CD4-positive, alpha-beta T cell (primary cell): ENCODE data around the gene ADAMTSL1. TPM values are rescaled to one million over a fixed set of nuclear protein-coding genes. Genes with fewer than 3 reads are reported as not detected.

Experiments
- ATAC-seq: fragments of 200-7000 bp; cut with Tn5 transposase; one replicate; pipeline ENCODE4 v1.10.0; 2022; ENCODE audit warnings: mild to moderate bottlenecking; ENCODE audit not compliant: poor library complexity
- CTCF ChIA-PET: fragments of 350-600 bp; sonication (Branson Sonifier 250); formaldehyde crosslinking; loops from one replicate; lab custom pipeline; 2021; ENCODE audit warnings: antibody characterized with exemption, inconsistent platforms; lab: Charles Lee
- POLR2A ChIA-PET: fragments of 350-600 bp; sonication (Branson Sonifier 250); formaldehyde crosslinking; loops from one replicate; lab custom pipeline; 2021; ENCODE audit warnings: antibody characterized with exemption, inconsistent platforms; lab: Charles Lee
- DNase-seq, 14 experiments: peaks; one replicate each; pipeline ENCODE4 v3.0.0-alpha.2; 2013 to 2020; ENCODE audit warnings: mixed read lengths in 2 of 14
- H3K27ac ChIP-seq, 2 donors: one replicate each; pipeline versions ENCODE4 v1.5.1 to v1.7.0; 2013; ENCODE audit warnings: low read length in 2 of 2, low read depth in 1 of 2, mild to moderate bottlenecking in 1 of 2
- H3K27me3 ChIP-seq, 2 experiments: 1 replicate in 1 of 2; 2 replicates in 1 of 2; pipeline versions ENCODE4 v1.6.1 to v1.7.0; 2013; ENCODE audit warnings: low read length in 2 of 2, control low read depth in 1 of 2, mild to moderate bottlenecking in 1 of 2, moderate library complexity in 1 of 2; ENCODE audit not compliant: insufficient read depth in 2 of 2, control insufficient read depth in 1 of 2
- H3K36me3 ChIP-seq: one replicate; pipeline ENCODE4 v1.6.1; 2013; ENCODE audit warnings: low read length, control low read depth; ENCODE audit not compliant: insufficient read depth
- H3K4me1 ChIP-seq: one replicate; pipeline ENCODE4 v1.6.1; 2013; ENCODE audit warnings: low read length, control low read depth; ENCODE audit not compliant: insufficient read depth
- H3K4me3 ChIP-seq: one replicate; pipeline ENCODE4 v1.5.1; 2013; ENCODE audit warnings: mild to moderate bottlenecking, low read length, moderate library complexity
- H3K9me3 ChIP-seq, 2 experiments: 1 replicate in 1 of 2; 2 replicates in 1 of 2; pipeline versions ENCODE4 v1.6.1 to v1.7.0; 2013; ENCODE audit warnings: low read length in 2 of 2, mild to moderate bottlenecking in 2 of 2, control low read depth in 1 of 2, moderate library complexity in 1 of 2; ENCODE audit not compliant: control insufficient read depth in 1 of 2, insufficient read depth in 1 of 2
- H3K27ac Mint-ChIP-seq: one replicate; pipeline ENCODE4 v1.8.0; 2020; ENCODE audit warnings: mixed read lengths
- H3K27me3 Mint-ChIP-seq: one replicate; pipeline ENCODE4 v1.8.0; 2021; ENCODE audit warnings: mixed read lengths
- H3K36me3 Mint-ChIP-seq: one replicate; pipeline ENCODE4 v1.8.0; 2021; ENCODE audit warnings: low read depth, mixed read lengths
- H3K4me1 Mint-ChIP-seq: one replicate; pipeline ENCODE4 v1.8.0; 2021; ENCODE audit warnings: low read depth, mixed read lengths
- H3K4me3 Mint-ChIP-seq: one replicate; pipeline ENCODE4 v1.8.0; 2020; ENCODE audit warnings: mild to moderate bottlenecking, mixed read lengths
- H3K9me3 Mint-ChIP-seq: one replicate; pipeline ENCODE4 v1.8.0; 2020; ENCODE audit warnings: mixed read lengths
- intact Hi-C, 2 experiments: fragments of 100-400 bp; cut with DNase I in 1 of 2; cut with micrococcal nuclease in 1 of 2; formaldehyde crosslinking; loops; one replicate each; pipeline versions ENCODE4 v1.15.1 to v1.9.0; 2023 to 2025; cut with DNase I, micrococcal nuclease
- total RNA-seq, 174 experiments: library from RNA in 2 of 174; stranded (reverse) in 2 of 174; gene quantifications; one replicate each; pipeline ENCODE4 v1.2.3 and lab custom pipeline; 2021 to 2026
- TF ChIP-seq, protein P1 (sequence below): fragments of 200-600 bp; IDR thresholded peaks from one replicate; pipeline ENCODE4 v1.8.0; 2022; ENCODE audit warnings: antibody characterized with exemption, mild to moderate bottlenecking

Gene ADAMTSL1
- total RNA-seq, 2 experiments from 2014 or later = not detected

DNA sequence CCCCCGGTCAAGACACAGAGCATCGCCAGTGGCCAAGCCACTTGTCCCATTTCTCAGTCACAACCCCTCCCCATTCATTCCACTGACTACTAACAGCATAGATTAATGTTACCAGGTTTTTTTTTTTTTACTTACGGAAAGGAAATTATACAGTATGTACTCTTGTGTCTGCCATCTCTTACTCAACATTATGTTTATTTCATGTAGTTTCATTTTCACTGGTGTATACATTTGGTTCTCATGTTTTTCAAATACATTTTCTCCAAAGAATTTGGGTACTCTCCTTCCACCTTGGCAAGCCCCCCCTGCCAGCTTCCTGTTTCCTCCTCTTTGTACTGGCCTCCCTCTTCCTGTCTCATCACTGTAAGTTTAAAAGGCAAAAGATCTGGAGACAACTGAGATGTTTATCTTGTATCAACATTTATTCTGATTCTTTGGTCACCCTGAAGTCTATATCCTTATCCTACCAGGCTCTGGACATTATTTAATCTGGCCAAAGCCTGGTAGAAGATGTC, 351.8 kb downstream of the ADAMTSL1 start:
- no peaks in the 10 kb centered on the region for H3K27me3 ChIP-seq
- Mint-ChIP-seq H3K4me3 (peak overlapping the region; percentile 0), H3K36me3 (no peaks in the 10 kb centered on the region), H3K9me3 (no peaks in the 10 kb centered on the region), H3K4me1 (peaks cover 17% of the 10 kb centered on the region), H3K27me3 (no peaks in the 10 kb centered on the region), H3K27ac (peak overlapping the region; percentile 67)
- peak in 2 of 14 experiments; percentile 0 to 5 for DNase-seq
- POLR2A ChIA-PET = no interaction called here
- intact Hi-C loops = no loop called here
- H3K36me3 ChIP-seq = no peaks in the 10 kb centered on the region
- TF ChIP-seq, protein P1, sequence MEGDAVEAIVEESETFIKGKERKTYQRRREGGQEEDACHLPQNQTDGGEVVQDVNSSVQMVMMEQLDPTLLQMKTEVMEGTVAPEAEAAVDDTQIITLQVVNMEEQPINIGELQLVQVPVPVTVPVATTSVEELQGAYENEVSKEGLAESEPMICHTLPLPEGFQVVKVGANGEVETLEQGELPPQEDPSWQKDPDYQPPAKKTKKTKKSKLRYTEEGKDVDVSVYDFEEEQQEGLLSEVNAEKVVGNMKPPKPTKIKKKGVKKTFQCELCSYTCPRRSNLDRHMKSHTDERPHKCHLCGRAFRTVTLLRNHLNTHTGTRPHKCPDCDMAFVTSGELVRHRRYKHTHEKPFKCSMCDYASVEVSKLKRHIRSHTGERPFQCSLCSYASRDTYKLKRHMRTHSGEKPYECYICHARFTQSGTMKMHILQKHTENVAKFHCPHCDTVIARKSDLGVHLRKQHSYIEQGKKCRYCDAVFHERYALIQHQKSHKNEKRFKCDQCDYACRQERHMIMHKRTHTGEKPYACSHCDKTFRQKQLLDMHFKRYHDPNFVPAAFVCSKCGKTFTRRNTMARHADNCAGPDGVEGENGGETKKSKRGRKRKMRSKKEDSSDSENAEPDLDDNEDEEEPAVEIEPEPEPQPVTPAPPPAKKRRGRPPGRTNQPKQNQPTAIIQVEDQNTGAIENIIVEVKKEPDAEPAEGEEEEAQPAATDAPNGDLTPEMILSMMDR = no peak
- peaks cover 5% of the 10 kb centered on the region for H3K4me1 ChIP-seq
- H3K9me3 ChIP-seq = no peaks in the 10 kb centered on the region
- CTCF ChIA-PET = no interaction called here
- no peak overlapping the region for H3K4me3 ChIP-seq
- H3K27ac ChIP-seq = no peak overlapping the region
- no peak for ATAC-seq

DNA sequence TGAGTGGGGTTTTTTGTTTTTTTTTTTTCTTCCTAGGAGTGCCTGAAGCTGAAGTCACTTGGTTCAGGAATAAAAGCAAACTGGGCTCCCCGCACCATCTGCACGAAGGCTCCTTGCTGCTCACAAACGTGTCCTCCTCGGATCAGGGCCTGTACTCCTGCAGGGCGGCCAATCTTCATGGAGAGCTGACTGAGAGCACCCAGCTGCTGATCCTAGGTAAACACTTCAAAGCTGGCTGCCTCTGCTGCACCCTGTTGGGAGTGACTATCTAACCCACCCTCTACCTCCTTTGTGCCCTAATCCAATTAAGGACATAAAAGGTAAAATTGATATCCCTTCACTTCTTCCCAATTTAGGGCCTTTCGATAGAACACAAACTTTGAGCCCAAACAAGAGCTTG, 352.3 kb downstream of the ADAMTSL1 start:
- H3K27me3 Mint-ChIP-seq = no peaks in the 10 kb centered on the region
- H3K27me3 ChIP-seq = no peaks in the 10 kb centered on the region
- H3K4me3 ChIP-seq = no peak overlapping the region
- TF ChIP-seq, protein P1 = no peak
- CTCF ChIA-PET = no interaction called here
- no peaks in the 10 kb centered on the region for H3K36me3 ChIP-seq
- intact Hi-C loops = no loop called here
- peaks cover 17% of the 10 kb centered on the region for H3K4me1 Mint-ChIP-seq
- H3K36me3 Mint-ChIP-seq = no peaks in the 10 kb centered on the region
- H3K9me3 ChIP-seq = no peaks in the 10 kb centered on the region
- H3K4me3 Mint-ChIP-seq = no peak overlapping the region
- H3K4me1 ChIP-seq = peaks cover 5% of the 10 kb centered on the region
- POLR2A ChIA-PET = no interaction called here
- H3K27ac ChIP-seq = no peak overlapping the region
- H3K27ac Mint-ChIP-seq = peak overlapping the region; percentile 67
- no peaks in the 10 kb centered on the region for H3K9me3 Mint-ChIP-seq
- ATAC-seq = no peak
- no peak for DNase-seq

DNA sequence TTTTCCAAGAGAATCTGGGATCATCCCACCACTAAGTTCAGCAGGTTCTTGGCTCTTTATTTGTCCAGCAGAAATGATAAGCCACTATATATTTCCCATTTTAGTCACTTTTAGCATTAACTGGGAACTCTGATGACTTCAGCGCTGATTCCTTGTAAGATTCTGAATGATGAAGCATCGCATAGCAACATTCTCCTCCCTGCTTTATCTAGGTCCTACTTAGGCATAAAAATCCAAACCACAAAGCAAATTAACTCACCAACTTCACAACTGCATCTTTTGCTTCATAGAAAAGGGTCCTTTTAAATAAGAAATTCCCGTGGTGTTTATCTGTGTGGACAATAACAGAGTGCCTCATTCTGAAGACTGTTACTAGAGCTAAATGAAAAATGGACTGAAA, 355.1 kb downstream of the ADAMTSL1 start:
- ChIA-PET CTCF (no interaction called here), POLR2A (no interaction called here)
- H3K9me3 ChIP-seq = no peaks in the 10 kb centered on the region
- no peaks in the 10 kb centered on the region for H3K36me3 Mint-ChIP-seq
- peaks cover 17% of the 10 kb centered on the region for H3K4me1 Mint-ChIP-seq
- ATAC-seq = no peak
- H3K27ac Mint-ChIP-seq = no peak overlapping the region
- no peaks in the 10 kb centered on the region for H3K36me3 ChIP-seq
- H3K4me1 ChIP-seq = peaks cover 5% of the 10 kb centered on the region
- intact Hi-C loops = no loop called here
- H3K27me3 ChIP-seq = no peaks in the 10 kb centered on the region
- no peak overlapping the region for H3K27ac ChIP-seq
- TF ChIP-seq, protein P1 = no peak
- no peaks in the 10 kb centered on the region for H3K27me3 Mint-ChIP-seq
- DNase-seq = no peak
- no peak overlapping the region for H3K4me3 Mint-ChIP-seq
- no peaks in the 10 kb centered on the region for H3K9me3 Mint-ChIP-seq
- H3K4me3 ChIP-seq = no peak overlapping the region
